Hematopoietic multipotent progenitor cell treated with erythropoietin and hydrocortisone succinate and interleukin-3 and kit ligand, for 4 days (in vitro differentiated cells): ENCODE measurements around the gene PDE10A.
A peak's percentile ranks its signal among the peaks of the same experiment; 100 is the strongest.

Experiments
- DNase-seq: peaks from one replicate; pipeline ENCODE4 v3.0.0-alpha.2; 2015

Gene PDE10A

GRCh38 chr6:165653607-165654006, 9.4 kb downstream of the PDE10A start:
- DNase-seq: no peak

GRCh38 chr6:165653196-165653595, 9.8 kb downstream of the PDE10A start:
- no peak for DNase-seq

- DNase-seq: no peak
These were observed 10.3 kb downstream of the PDE10A start for GRCh38 chr6:165652766-165653165.

GRCh38 chr6:165649166-165650137, 13.6 kb downstream of the PDE10A start:
- no peak for DNase-seq

- no peak for DNase-seq
These were observed 16.0 kb downstream of the PDE10A start for GRCh38 chr6:165647041-165647440.

- no peak for DNase-seq
These were observed 17.1 kb downstream of the PDE10A start for GRCh38 chr6:165645919-165646318.

- no peak for DNase-seq
These were observed 18.3 kb downstream of the PDE10A start for GRCh38 chr6:165644586-165645266.

GRCh38 chr6:165643015-165643414, 20.0 kb downstream of the PDE10A start:
- no peak for DNase-seq

- no peak for DNase-seq
These were observed 21.3 kb downstream of the PDE10A start for GRCh38 chr6:165641672-165642156.

- no peak for DNase-seq
These were observed 22.2 kb downstream of the PDE10A start for GRCh38 chr6:165640806-165641205.

GRCh38 chr6:165638530-165638929, 24.5 kb downstream of the PDE10A start:
- no peak for DNase-seq

GRCh38 chr6:165637586-165637985, 25.5 kb downstream of the PDE10A start:
- DNase-seq: no peak

GRCh38 chr6:165636402-165637048, 26.5 kb downstream of the PDE10A start:
- no peak for DNase-seq

GRCh38 chr6:165635965-165636364, 27.1 kb downstream of the PDE10A start:
- DNase-seq: no peak

GRCh38 chr6:165634101-165634880, 28.8 kb downstream of the PDE10A start:
- DNase-seq: peak; percentile 44

- peak; percentile 13 for DNase-seq
These were observed 30.8 kb downstream of the PDE10A start for GRCh38 chr6:165632194-165632593.

GRCh38 chr6:165630544-165630953, 32.5 kb downstream of the PDE10A start:
- DNase-seq: no peak

- DNase-seq: no peak
These were observed 34.1 kb downstream of the PDE10A start for GRCh38 chr6:165628955-165629354.

GRCh38 chr6:165627366-165627765, 35.7 kb downstream of the PDE10A start:
- DNase-seq: no peak

- DNase-seq: no peak
These were observed 36.3 kb downstream of the PDE10A start for GRCh38 chr6:165626711-165627110.

GRCh38 chr6:165624871-165625639, 38.0 kb downstream of the PDE10A start:
- no peak for DNase-seq

- no peak for DNase-seq
These were observed 41.1 kb downstream of the PDE10A start for GRCh38 chr6:165621940-165622339.
